GM19023 (cell line): ENCODE measurements around the gene GEMIN7.

Source experiments
- ATAC-seq: cut with Tn5 transposase; IDR thresholded peaks from one replicate; pipeline ENCODE4 v1.9.1; 2021; ENCODE audit warnings: mild to moderate bottlenecking, moderate library complexity; ENCODE audit not compliant: unreplicated experiment

Gene GEMIN7

GRCh38 chr19:45082170-45082569, 3.1 kb downstream of the GEMIN7 start:
- ATAC-seq = no peak

- no peak for ATAC-seq
Measured at GRCh38 chr19:45086480-45086879, 7.4 kb downstream of the GEMIN7 start.

GRCh38 chr19:45087531-45087930, 8.5 kb downstream of the GEMIN7 start:
- no peak for ATAC-seq

- no peak for ATAC-seq
Measured at GRCh38 chr19:45090034-45090433, 11.0 kb downstream of the GEMIN7 start.

- no peak for ATAC-seq
Measured at GRCh38 chr19:45090606-45091005, 11.5 kb downstream of the GEMIN7 start.

GRCh38 chr19:45091031-45091923, 12.2 kb downstream of the GEMIN7 start:
- peak; percentile 64 for ATAC-seq

GRCh38 chr19:45092747-45093678, 14.0 kb downstream of the GEMIN7 start, which contains the start of gene PPP1R37:
Gene PPP1R37, plus strand, starts transcription at chr19:45093179. Its CDS starts 147 bp downstream, at chr19:45093326.
- peak; percentile 55 for ATAC-seq

- ATAC-seq = no peak
Measured at GRCh38 chr19:45094137-45094536, 15.1 kb downstream of the GEMIN7 start.

GRCh38 chr19:45094707-45095106, 15.6 kb downstream of the GEMIN7 start:
- ATAC-seq = no peak

GRCh38 chr19:45095496-45096413, 16.7 kb downstream of the GEMIN7 start:
- ATAC-seq = no peak

GRCh38 chr19:45096700-45097099, 17.6 kb downstream of the GEMIN7 start:
- ATAC-seq = no peak

GRCh38 chr19:45097450-45097775, 18.4 kb downstream of the GEMIN7 start:
- no peak for ATAC-seq

GRCh38 chr19:45097776-45098520, 18.9 kb downstream of the GEMIN7 start:
- no peak for ATAC-seq

GRCh38 chr19:45098521-45099466, 19.7 kb downstream of the GEMIN7 start:
- ATAC-seq = no peak

- ATAC-seq = no peak
Measured at GRCh38 chr19:45099467-45100191, 20.6 kb downstream of the GEMIN7 start.

- no peak for ATAC-seq
Measured at GRCh38 chr19:45100201-45100600, 21.1 kb downstream of the GEMIN7 start.

GRCh38 chr19:45100846-45101252, 21.8 kb downstream of the GEMIN7 start:
- no peak for ATAC-seq

GRCh38 chr19:45101806-45102205, 22.7 kb downstream of the GEMIN7 start:
- no peak for ATAC-seq
